ENCODE measurements around the gene DENND6B.
"Not testable (repeated sequence)": the region's sequence is repeated elsewhere in the genome, so short reads cannot be mapped to it uniquely, and the experiment has no call there.

DENND6B gene

GRCh38 chr22:50337262-50338041 lies 10.6 kb upstream of the DENND6B start:
- Histone ChIP-seq H2BK12ac (ENCODE audit: low read length in 2 of 2) (peak overlapping the region in 1 of 2 experiments; percentile 16), H3K9ac (ENCODE audit: low read length) (no peak overlapping the region), H4K91ac (ENCODE audit: low read length) (peak overlapping the region; percentile 70), H2BK120ac (ENCODE audit: low read depth, low read length) (no peak overlapping the region), H2BK15ac (ENCODE audit: low read depth, poor library complexity, severe bottlenecking) (no peak overlapping the region), H3K4me3 (ENCODE audit: insufficient read depth in 1 of 2, low read depth in 1 of 2, low read length in 2 of 2) (no peak overlapping the region), H2AFZ (ENCODE audit: low read depth, low read length) (no peak overlapping the region), H3K79me1 (replicated peaks; ENCODE audit: low read length, poor library complexity, severe bottlenecking) (no peaks in the 10 kb centered on the region), H3K27ac (ENCODE audit: low read length, poor library complexity, severe bottlenecking) (no peak overlapping the region), H3K18ac (ENCODE audit: low read depth in 1 of 2, low read length in 2 of 2) (peak overlapping the region in 1 of 2 experiments; percentile 34), H3K4ac (ENCODE audit: low read depth in 1 of 2, low read length in 2 of 2) (no peak overlapping the region), H3K27me3 (ENCODE audit: control insufficient read depth in 1 of 2, insufficient read depth in 1 of 2, low read length in 2 of 2) (no peaks in the 10 kb centered on the region), H3K4me1 (ENCODE audit: control insufficient read depth, insufficient read depth, low read depth, low read length) (peaks cover 12% of the 10 kb centered on the region), H3K14ac (ENCODE audit: low read length in 2 of 2) (peak overlapping the region in 1 of 2 experiments; percentile 62), H3K9me3 (ENCODE audit: control insufficient read depth, low read length) (no peaks in the 10 kb centered on the region), H3K23ac (ENCODE audit: low read length in 2 of 2) (no peak overlapping the region), H3K4me2 (ENCODE audit: low read length, poor library complexity, severe bottlenecking) (no peak overlapping the region), H3K36me3 (ENCODE audit: control insufficient read depth in 1 of 2, insufficient read depth in 2 of 2, low read depth in 1 of 2, low read length in 2 of 2) (peaks cover 0 to 4% of the 10 kb centered on the region in 2 experiments), H2AK5ac (ENCODE audit: low read length, severe bottlenecking) (no peak overlapping the region), H2BK5ac (ENCODE audit: low read depth, low read length, poor library complexity, severe bottlenecking) (no peak overlapping the region), H4K8ac (ENCODE audit: low read length) (peak overlapping the region; percentile 66)
- no peak for DNase-seq
- 98% methylated on average over 13 of the region's 13 CpGs for WGBS

GRCh38 chr22:50334433-50334832 lies 7.6 kb upstream of the DENND6B start:
- H3K9ac ChIP-seq (ENCODE audit: low read length); H3K4me1 ChIP-seq (ENCODE audit: control insufficient read depth, insufficient read depth, low read depth, low read length); H3K4me2 ChIP-seq (ENCODE audit: low read length, poor library complexity, severe bottlenecking); H3K79me1 ChIP-seq (replicated peaks; ENCODE audit: low read length, poor library complexity, severe bottlenecking); H2AK5ac ChIP-seq (ENCODE audit: low read length, severe bottlenecking); H3K14ac ChIP-seq (ENCODE audit: low read length in 2 of 2); H4K8ac ChIP-seq (ENCODE audit: low read length); H4K91ac ChIP-seq (ENCODE audit: low read length); H3K4me3 ChIP-seq (ENCODE audit: insufficient read depth in 1 of 2, low read depth in 1 of 2, low read length in 2 of 2); H3K27me3 ChIP-seq (ENCODE audit: control insufficient read depth in 1 of 2, insufficient read depth in 1 of 2, low read length in 2 of 2); H2BK15ac ChIP-seq (ENCODE audit: low read depth, poor library complexity, severe bottlenecking); H2BK120ac ChIP-seq (ENCODE audit: low read depth, low read length); H3K4ac ChIP-seq (ENCODE audit: low read depth in 1 of 2, low read length in 2 of 2); H2AFZ ChIP-seq (ENCODE audit: low read depth, low read length); DNase-seq; H3K9me3 ChIP-seq (ENCODE audit: control insufficient read depth, low read length); H3K36me3 ChIP-seq (ENCODE audit: control insufficient read depth in 1 of 2, insufficient read depth in 2 of 2, low read depth in 1 of 2, low read length in 2 of 2); H3K27ac ChIP-seq (ENCODE audit: low read length, poor library complexity, severe bottlenecking); H2BK12ac ChIP-seq (ENCODE audit: low read length in 2 of 2); H2BK5ac ChIP-seq (ENCODE audit: low read depth, low read length, poor library complexity, severe bottlenecking); H3K18ac ChIP-seq (ENCODE audit: low read depth in 1 of 2, low read length in 2 of 2); H3K23ac ChIP-seq (ENCODE audit: low read length in 2 of 2): not testable (repeated sequence)
- 92% methylated on average over 5 of the region's 5 CpGs for WGBS

GRCh38 chr22:50329236-50329635 lies 2.4 kb upstream of the DENND6B start:
- no peaks in the 10 kb centered on the region for H3K36me3 ChIP-seq (ENCODE audit: control insufficient read depth in 1 of 2, insufficient read depth in 2 of 2, low read depth in 1 of 2, low read length in 2 of 2)
- H3K18ac ChIP-seq (ENCODE audit: low read depth in 1 of 2, low read length in 2 of 2) = no peak overlapping the region
- peaks cover 16% of the 10 kb centered on the region for H3K4me1 ChIP-seq (ENCODE audit: control insufficient read depth, insufficient read depth, low read depth, low read length)
- H3K14ac ChIP-seq (ENCODE audit: low read length in 2 of 2) = no peak overlapping the region
- 89% methylated on average over 5 of the region's 6 CpGs for WGBS
- peak; percentile 52 for DNase-seq
- no peak overlapping the region for H2BK15ac ChIP-seq (ENCODE audit: low read depth, poor library complexity, severe bottlenecking)
- no peak overlapping the region for H2BK12ac ChIP-seq (ENCODE audit: low read length in 2 of 2)
- H2AK5ac ChIP-seq (ENCODE audit: low read length, severe bottlenecking) = no peak overlapping the region
- H3K27me3 ChIP-seq (ENCODE audit: control insufficient read depth in 1 of 2, insufficient read depth in 1 of 2, low read length in 2 of 2) = no peaks in the 10 kb centered on the region
- H3K9me3 ChIP-seq (ENCODE audit: control insufficient read depth, low read length) = no peaks in the 10 kb centered on the region
- H2AFZ ChIP-seq (ENCODE audit: low read depth, low read length) = no peak overlapping the region
- no peak overlapping the region for H3K4me2 ChIP-seq (ENCODE audit: low read length, poor library complexity, severe bottlenecking)
- H2BK5ac ChIP-seq (ENCODE audit: low read depth, low read length, poor library complexity, severe bottlenecking) = no peak overlapping the region
- no peak overlapping the region for H3K4me3 ChIP-seq (ENCODE audit: insufficient read depth in 1 of 2, low read depth in 1 of 2, low read length in 2 of 2)
- H2BK120ac ChIP-seq (ENCODE audit: low read depth, low read length) = no peak overlapping the region
- H3K9ac ChIP-seq (ENCODE audit: low read length) = no peak overlapping the region
- no peak overlapping the region for H4K91ac ChIP-seq (ENCODE audit: low read length)
- no peak overlapping the region for H3K27ac ChIP-seq (ENCODE audit: low read length, poor library complexity, severe bottlenecking)
- peaks cover 7% of the 10 kb centered on the region for H3K79me1 ChIP-seq (replicated peaks; ENCODE audit: low read length, poor library complexity, severe bottlenecking)
- H3K4ac ChIP-seq (ENCODE audit: low read depth in 1 of 2, low read length in 2 of 2) = no peak overlapping the region
- no peak overlapping the region for H4K8ac ChIP-seq (ENCODE audit: low read length)
- H3K23ac ChIP-seq (ENCODE audit: low read length in 2 of 2) = no peak overlapping the region

GRCh38 chr22:50327711-50328019 lies 853 bp upstream of the DENND6B start:
- H3K23ac ChIP-seq (ENCODE audit: low read length in 2 of 2) = no peak overlapping the region
- H4K91ac ChIP-seq (ENCODE audit: low read length) = peak overlapping the region; percentile 99
- H2AFZ ChIP-seq (ENCODE audit: low read depth, low read length) = peak overlapping the region; percentile 98
- H3K4me2 ChIP-seq (ENCODE audit: low read length, poor library complexity, severe bottlenecking) = peak overlapping the region; percentile 87
- peak overlapping the region; percentile 92 to 96 for H3K14ac ChIP-seq (ENCODE audit: low read length in 2 of 2)
- H2AK5ac ChIP-seq (ENCODE audit: low read length, severe bottlenecking) = peak overlapping the region; percentile 97
- peak overlapping the region; percentile 71 to 89 for H3K4me3 ChIP-seq (ENCODE audit: insufficient read depth in 1 of 2, low read depth in 1 of 2, low read length in 2 of 2)
- H3K18ac ChIP-seq (ENCODE audit: low read depth in 1 of 2, low read length in 2 of 2) = peak overlapping the region; percentile 84 to 98
- no peak for DNase-seq
- H2BK120ac ChIP-seq (ENCODE audit: low read depth, low read length) = peak overlapping the region; percentile 99
- H3K9ac ChIP-seq (ENCODE audit: low read length) = peak overlapping the region; percentile 97
- H3K9me3 ChIP-seq (ENCODE audit: control insufficient read depth, low read length) = no peaks in the 10 kb centered on the region
- peak overlapping the region; percentile 100 for H4K8ac ChIP-seq (ENCODE audit: low read length)
- H2BK5ac ChIP-seq (ENCODE audit: low read depth, low read length, poor library complexity, severe bottlenecking) = no peak overlapping the region
- H3K36me3 ChIP-seq (ENCODE audit: control insufficient read depth in 1 of 2, insufficient read depth in 2 of 2, low read depth in 1 of 2, low read length in 2 of 2) = no peaks in the 10 kb centered on the region
- H3K27me3 ChIP-seq (ENCODE audit: control insufficient read depth in 1 of 2, insufficient read depth in 1 of 2, low read length in 2 of 2) = no peaks in the 10 kb centered on the region
- 97% methylated on average over 22 of the region's 22 CpGs for WGBS
- peaks cover 7% of the 10 kb centered on the region for H3K79me1 ChIP-seq (replicated peaks; ENCODE audit: low read length, poor library complexity, severe bottlenecking)
- peaks cover 16% of the 10 kb centered on the region for H3K4me1 ChIP-seq (ENCODE audit: control insufficient read depth, insufficient read depth, low read depth, low read length)
- H3K27ac ChIP-seq (ENCODE audit: low read length, poor library complexity, severe bottlenecking) = no peak overlapping the region
- H2BK12ac ChIP-seq (ENCODE audit: low read length in 2 of 2) = peak overlapping the region in 1 of 2 experiments; percentile 82
- peak overlapping the region; percentile 99 for H3K4ac ChIP-seq (ENCODE audit: low read depth in 1 of 2, low read length in 2 of 2)
- H2BK15ac ChIP-seq (ENCODE audit: low read depth, poor library complexity, severe bottlenecking) = peak overlapping the region; percentile 92
